ENCODE results near the gene SLC38A9.
"Not testable (repeated sequence)": the region's sequence is repeated elsewhere in the genome, so short reads cannot be mapped to it uniquely, and the experiment has no call there.

SLC38A9 gene

GRCh38 chr5:55610542-55610941 is 101.6 kb downstream of the SLC38A9 start:
- no peak for DNase-seq (ENCODE audit: low read depth in 2 of 2)

GRCh38 chr5:55609413-55609812 is 102.7 kb downstream of the SLC38A9 start:
- DNase-seq (ENCODE audit: low read depth in 2 of 2) = no peak

GRCh38 chr5:55608595-55609349 is 103.4 kb downstream of the SLC38A9 start:
- no peak for DNase-seq (ENCODE audit: low read depth in 2 of 2)

- DNase-seq (ENCODE audit: low read depth in 2 of 2) = not testable (repeated sequence)
These were observed 104.8 kb downstream of the SLC38A9 start for GRCh38 chr5:55607309-55607708.

- DNase-seq (ENCODE audit: low read depth in 2 of 2) = no peak
These were observed 107.5 kb downstream of the SLC38A9 start for GRCh38 chr5:55604611-55605067.

GRCh38 chr5:55603922-55604321 is 108.2 kb downstream of the SLC38A9 start:
- no peak for DNase-seq (ENCODE audit: low read depth in 2 of 2)

- DNase-seq (ENCODE audit: low read depth in 2 of 2) = no peak
These were observed 110.5 kb downstream of the SLC38A9 start for GRCh38 chr5:55601628-55602027.

GRCh38 chr5:55601204-55601618 is 110.9 kb downstream of the SLC38A9 start:
- DNase-seq (ENCODE audit: low read depth in 2 of 2) = no peak

- DNase-seq (ENCODE audit: low read depth in 2 of 2) = no peak
These were observed 111.5 kb downstream of the SLC38A9 start for GRCh38 chr5:55600497-55601203.

- no peak for DNase-seq (ENCODE audit: low read depth in 2 of 2)
These were observed 112.0 kb downstream of the SLC38A9 start for GRCh38 chr5:55600086-55600485.

- no peak for DNase-seq (ENCODE audit: low read depth in 2 of 2)
These were observed 112.7 kb downstream of the SLC38A9 start for GRCh38 chr5:55599148-55600050.

GRCh38 chr5:55597014-55597981 is 114.8 kb downstream of the SLC38A9 start:
- no peak for DNase-seq (ENCODE audit: low read depth in 2 of 2)

GRCh38 chr5:55594671-55595070 is 117.5 kb downstream of the SLC38A9 start:
- DNase-seq (ENCODE audit: low read depth in 2 of 2) = no peak

GRCh38 chr5:55593115-55593472 is 119.0 kb downstream of the SLC38A9 start:
- no peak for DNase-seq (ENCODE audit: low read depth in 2 of 2)

GRCh38 chr5:55592388-55593114 is 119.6 kb downstream of the SLC38A9 start:
- no peak for DNase-seq (ENCODE audit: low read depth in 2 of 2)

GRCh38 chr5:55591686-55592085 is 120.4 kb downstream of the SLC38A9 start:
- no peak for DNase-seq (ENCODE audit: low read depth in 2 of 2)

GRCh38 chr5:55585206-55585610 is 126.9 kb downstream of the SLC38A9 start:
- no peak for DNase-seq (ENCODE audit: low read depth in 2 of 2)

GRCh38 chr5:55584398-55585205 is 127.5 kb downstream of the SLC38A9 start:
- DNase-seq (ENCODE audit: low read depth in 2 of 2) = no peak

- DNase-seq (ENCODE audit: low read depth in 2 of 2) = no peak
These were observed 128.5 kb downstream of the SLC38A9 start for GRCh38 chr5:55583578-55583977.
